ENCODE data around the gene TMEM132E.

Gene TMEM132E

DNA sequence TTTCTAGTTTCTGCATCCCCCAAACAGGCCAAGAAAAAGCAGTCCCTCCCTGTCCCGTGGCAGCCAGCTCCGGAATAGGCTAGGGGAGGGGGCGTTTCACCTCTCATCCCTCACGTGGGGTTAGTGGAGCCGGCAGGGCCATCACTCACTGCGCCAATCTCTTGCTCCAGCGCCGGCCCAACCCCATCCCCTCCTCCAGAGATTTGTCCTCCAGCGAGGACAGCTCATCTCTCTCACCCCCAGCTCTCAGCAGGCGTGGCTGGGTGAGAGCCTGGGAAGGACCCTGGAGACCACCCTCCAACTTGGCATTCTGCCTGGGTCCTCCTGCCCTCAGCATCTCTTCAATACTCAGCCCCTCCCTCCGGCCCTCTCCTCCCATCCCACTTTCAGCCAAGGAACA lies 74.1 kb downstream of the TMEM132E start:
- peaks cover 0 to 30% of the 10 kb centered on the region in 2 donors for H3K27me3 ChIP-seq

DNA sequence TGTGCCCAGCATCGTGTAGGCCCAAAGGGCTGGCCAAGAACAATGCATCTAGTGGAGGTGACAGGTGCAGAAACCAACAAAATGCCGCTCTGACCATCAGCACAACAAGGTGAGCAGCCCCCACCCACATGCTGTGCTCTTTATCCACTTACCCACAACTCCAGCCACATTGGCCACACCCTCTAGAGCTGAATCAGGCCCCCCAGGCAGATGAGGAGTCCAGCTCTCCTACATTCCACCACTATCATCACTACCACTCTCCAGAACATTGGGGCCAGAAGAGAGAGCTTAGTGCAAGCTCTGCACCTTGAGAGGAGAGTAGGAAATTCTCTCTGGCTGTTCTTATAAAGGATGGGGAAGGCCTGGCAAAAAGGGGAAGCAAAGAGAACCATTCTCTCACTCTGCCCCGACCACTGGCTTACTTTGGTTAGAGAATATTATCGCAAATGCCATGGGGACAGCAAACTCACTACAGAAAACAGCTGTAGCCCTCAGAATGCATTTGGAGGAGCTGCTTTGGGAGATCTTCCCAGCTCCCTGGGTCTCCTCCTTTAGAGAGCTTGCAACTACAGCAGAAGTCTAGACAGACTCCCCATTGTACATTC lies 75.0 kb downstream of the TMEM132E start:
- Histone ChIP-seq H3K27me3 (peaks cover 0 to 31% of the 10 kb centered on the region in 2 donors), H3K36me3 (no peaks in the 10 kb centered on the region), H3K9me3 (no peaks in the 10 kb centered on the region), H3K4me3 (no peak overlapping the region), H3K27ac (no peak overlapping the region), H3K4me1 (no peaks in the 10 kb centered on the region)
- TF ChIP-seq CTCF (IDR thresholded peaks at IDR 0.05), result no peak
- intact Hi-C loops (cut with DNase I; ENCODE audit: low total_unique reads), result no loop called here
- DNase-seq, result no peak

More for the DNA sequence above, 74.1 kb downstream of the TMEM132E start:
- Histone ChIP-seq H3K9me3 (no peaks in the 10 kb centered on the region), H3K4me1 (no peaks in the 10 kb centered on the region), H3K4me3 (no peak overlapping the region), H3K36me3 (no peaks in the 10 kb centered on the region), H3K27ac (no peak overlapping the region)
- intact Hi-C loops (cut with DNase I; ENCODE audit: low total_unique reads), result no loop called here
- TF ChIP-seq CTCF (IDR thresholded peaks at IDR 0.05), result no peak
- no peak for DNase-seq

GRCh38 chr17:34654881-34655276 lies 75.5 kb downstream of the TMEM132E start:
- H3K4me3 ChIP-seq, result no peak overlapping the region
- peaks cover 0 to 36% of the 10 kb centered on the region in 2 donors for H3K27me3 ChIP-seq
- TF ChIP-seq CTCF (IDR thresholded peaks at IDR 0.05), result no peak
- no peak overlapping the region for H3K27ac ChIP-seq
- no peaks in the 10 kb centered on the region for H3K9me3 ChIP-seq
- no peak for DNase-seq
- no peaks in the 10 kb centered on the region for H3K36me3 ChIP-seq
- no peaks in the 10 kb centered on the region for H3K4me1 ChIP-seq
- intact Hi-C loops (cut with DNase I; ENCODE audit: low total_unique reads), result no loop called here

DNA sequence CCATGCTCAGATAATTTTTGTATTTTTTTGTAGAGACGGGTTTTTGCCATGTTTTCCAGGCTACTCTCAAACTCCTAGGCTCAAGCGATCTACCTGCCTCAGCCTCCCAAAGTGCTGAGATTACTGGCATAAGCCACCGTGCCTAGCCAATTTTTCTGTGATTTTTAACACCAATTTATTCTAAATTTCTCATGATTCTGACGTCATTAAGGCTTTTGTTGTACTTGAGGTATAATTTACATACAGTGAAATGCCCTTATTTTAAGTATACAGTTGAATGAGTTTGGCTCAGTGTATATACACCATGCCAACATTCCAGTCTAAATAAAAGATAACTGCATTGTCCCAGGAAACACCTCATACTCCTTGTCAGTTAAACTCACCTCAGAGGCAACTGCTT lies 77.4 kb downstream of the TMEM132E start:
- Histone ChIP-seq H3K4me1 (no peaks in the 10 kb centered on the region), H3K9me3 (no peaks in the 10 kb centered on the region), H3K27me3 (peaks cover 0 to 36% of the 10 kb centered on the region in 2 donors), H3K36me3 (no peaks in the 10 kb centered on the region), H3K27ac (no peak overlapping the region), H3K4me3 (no peak overlapping the region)
- no peak for TF ChIP-seq CTCF (IDR thresholded peaks at IDR 0.05)
- DNase-seq, result no peak
- intact Hi-C loops (cut with DNase I; ENCODE audit: low total_unique reads), result no loop called here

DNA sequence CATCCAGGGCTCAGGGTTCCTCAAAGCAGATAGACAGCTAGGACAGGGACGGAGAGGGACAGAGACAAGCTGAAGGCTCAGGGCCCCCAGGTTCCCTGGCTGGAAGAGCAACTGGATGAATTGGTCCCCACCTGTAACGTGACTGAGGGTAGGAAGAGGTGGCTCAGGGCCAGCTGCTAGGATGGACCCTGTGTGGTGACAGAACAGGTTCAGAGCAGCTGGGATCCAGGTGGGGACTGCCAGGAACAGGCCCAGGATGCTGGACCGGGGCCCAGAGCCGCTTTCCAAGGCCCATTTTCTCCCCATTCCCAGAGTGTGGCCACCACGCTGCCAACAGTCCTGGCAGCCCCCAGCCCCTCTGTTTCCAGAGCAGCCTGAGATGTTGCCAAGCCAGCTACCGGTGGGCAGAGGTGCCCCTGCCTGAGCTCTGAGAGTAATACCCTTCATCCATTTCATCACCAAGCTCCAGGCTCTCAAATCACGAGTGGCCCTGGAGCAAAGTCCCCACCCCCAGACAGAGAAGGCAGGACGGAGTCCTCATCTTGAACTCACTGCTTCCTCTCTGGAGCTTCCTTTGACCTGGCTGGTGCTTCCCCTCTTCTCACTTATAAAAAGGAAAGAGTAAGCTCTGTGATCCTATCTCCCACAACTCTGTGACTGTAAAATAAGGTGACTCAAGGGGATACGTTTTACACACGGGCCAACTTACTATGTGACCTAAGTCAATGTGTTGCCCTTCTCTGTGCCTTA lies 79.6 kb downstream of the TMEM132E start:
- Histone ChIP-seq H3K4me1 (no peaks in the 10 kb centered on the region), H3K36me3 (no peaks in the 10 kb centered on the region), H3K9me3 (no peaks in the 10 kb centered on the region), H3K4me3 (no peak overlapping the region), H3K27ac (no peak overlapping the region), H3K27me3 (peaks cover 0 to 20% of the 10 kb centered on the region in 2 donors)
- no peak for TF ChIP-seq CTCF (IDR thresholded peaks at IDR 0.05)
- intact Hi-C loops (cut with DNase I; ENCODE audit: low total_unique reads), result no loop called here
- DNase-seq, result no peak
